ENCODE results near the gene ARID1B.

Gene ARID1B

DNA sequence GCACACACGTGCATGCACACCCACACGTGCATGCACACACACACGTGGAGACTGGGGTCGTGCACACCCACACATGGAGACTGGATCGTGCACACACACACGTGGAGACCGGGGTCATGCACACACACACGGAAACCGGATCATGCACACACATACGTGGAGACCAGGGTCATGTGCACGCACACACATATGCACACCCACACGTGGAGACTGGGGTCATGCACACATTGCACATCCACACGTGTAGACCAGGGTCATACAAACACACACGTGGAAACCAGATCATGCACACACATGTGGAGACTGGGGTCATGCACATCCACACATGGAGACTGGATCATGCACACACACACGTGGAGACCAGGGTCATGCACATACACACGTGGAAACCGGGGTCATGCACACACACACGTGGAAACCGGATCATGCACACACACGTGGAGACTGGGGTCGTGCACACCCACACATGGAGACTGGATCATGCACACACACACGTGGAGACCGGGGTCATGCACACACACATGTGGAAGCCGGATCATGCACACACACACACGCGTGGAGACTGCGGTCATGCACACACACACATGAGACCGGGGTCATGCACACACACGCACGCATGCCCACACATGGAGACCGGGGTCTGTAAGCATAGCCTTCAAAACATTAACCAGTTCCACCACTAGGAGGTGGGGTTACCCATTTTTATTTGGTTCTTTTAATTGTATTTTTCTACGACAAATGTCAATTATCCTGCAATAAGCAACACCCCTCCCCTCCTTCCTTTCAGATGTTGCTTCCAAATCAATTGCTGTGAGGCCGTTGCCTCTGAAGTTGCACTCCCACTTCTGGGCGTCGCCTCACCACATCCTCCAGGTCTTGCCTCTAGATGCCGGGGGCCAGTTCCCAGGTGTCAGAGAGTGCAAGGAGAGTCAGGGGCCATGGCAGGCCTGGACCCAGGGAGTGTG lies 450.3 kb downstream of the ARID1B start:
- peak; percentile 43 for DNase-seq (ENCODE audit: low spot score)

DNA sequence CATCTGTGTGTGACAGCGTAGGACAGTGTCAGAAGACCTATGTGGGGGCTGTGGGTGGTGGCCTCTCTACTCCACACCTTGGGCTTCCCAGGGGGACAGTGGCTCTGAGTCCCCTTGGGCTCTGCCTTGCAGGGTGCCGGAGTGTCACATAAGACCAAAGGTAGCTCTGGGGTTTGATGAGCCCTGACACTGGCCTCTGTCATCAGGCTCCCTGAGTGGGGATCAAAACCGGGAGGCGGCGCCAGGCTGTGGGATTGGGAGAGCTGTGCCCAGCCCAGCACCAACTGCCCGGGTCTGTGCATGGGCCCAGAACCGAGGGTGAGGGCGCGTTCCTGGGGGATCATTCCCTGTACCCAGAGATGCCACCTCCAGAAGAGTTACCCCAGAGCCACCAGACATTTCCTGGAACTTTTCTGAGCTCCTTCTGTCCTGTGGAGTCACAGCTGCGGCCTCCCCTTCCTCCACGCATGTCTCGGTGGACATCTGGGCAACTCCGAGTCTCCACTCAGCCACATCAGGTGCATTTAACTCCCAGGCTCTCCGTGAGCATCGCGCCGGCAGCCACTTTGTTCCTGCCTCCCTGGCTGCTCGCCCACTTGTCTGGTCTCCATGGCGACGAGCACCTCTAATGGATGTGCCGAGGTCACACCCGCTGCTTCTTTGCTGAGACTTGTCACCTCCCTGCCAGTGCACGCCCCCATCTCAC lies 451.4 kb downstream of the ARID1B start:
- DNase-seq (ENCODE audit: low spot score): peak; percentile 42

GRCh38 chr6:157229132-157229618 lies 452.0 kb downstream of the ARID1B start:
- DNase-seq (ENCODE audit: low spot score): no peak

GRCh38 chr6:157229713-157230112 lies 452.5 kb downstream of the ARID1B start:
- DNase-seq (ENCODE audit: low spot score): no peak

- no peak for DNase-seq (ENCODE audit: low spot score)
Measured at GRCh38 chr6:157230910-157231309, 453.7 kb downstream of the ARID1B start.

DNA sequence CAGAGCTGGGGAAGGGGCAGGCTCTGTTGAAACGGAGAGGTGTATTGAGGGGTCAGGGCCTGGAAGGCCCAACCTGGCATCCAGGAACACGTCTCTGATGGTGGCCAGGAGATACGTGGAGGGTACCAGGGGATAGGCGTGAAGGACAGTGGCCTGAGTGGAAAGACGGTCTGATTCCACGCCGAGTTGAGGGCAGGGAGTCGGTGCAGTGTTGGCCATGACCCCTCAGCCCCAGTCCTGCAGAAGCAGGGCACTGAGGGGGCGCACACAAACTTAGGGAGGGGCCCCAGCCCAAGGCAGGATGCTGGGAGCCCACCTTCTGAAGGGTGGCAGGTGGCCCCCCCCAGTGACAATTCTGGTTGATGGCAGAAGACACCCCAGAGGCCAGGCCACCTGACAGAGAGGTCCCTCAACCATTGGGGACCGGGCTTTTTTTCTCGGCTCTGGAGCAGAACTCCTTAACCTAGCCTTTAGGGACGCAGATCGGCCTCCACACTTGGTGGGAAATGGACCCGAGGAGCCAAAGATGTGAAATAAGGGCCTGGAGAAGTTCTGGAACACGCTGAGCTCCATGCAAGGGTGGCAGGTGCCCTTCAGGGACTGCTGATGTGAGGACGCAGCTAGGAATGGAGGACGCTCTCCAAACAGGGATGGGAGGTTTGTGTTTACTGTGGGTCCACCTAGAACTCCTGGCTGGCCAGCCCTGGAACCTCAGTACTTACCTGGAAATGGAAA lies 455.1 kb downstream of the ARID1B start:
- DNase-seq (ENCODE audit: low spot score): no peak

- DNase-seq (ENCODE audit: low spot score): no peak
Measured at GRCh38 chr6:157233156-157233555, 456.0 kb downstream of the ARID1B start.

GRCh38 chr6:157233686-157234085 lies 456.5 kb downstream of the ARID1B start:
- no peak for DNase-seq (ENCODE audit: low spot score)

- peak; percentile 78 for DNase-seq (ENCODE audit: low spot score)
Measured at GRCh38 chr6:157235600-157236039, 458.4 kb downstream of the ARID1B start.

- peak; percentile 63 for DNase-seq (ENCODE audit: low spot score)
Measured at GRCh38 chr6:157236040-157236725, 459.0 kb downstream of the ARID1B start.

- no peak for DNase-seq (ENCODE audit: low spot score)
Measured at GRCh38 chr6:157238346-157238745, 461.2 kb downstream of the ARID1B start.

DNA sequence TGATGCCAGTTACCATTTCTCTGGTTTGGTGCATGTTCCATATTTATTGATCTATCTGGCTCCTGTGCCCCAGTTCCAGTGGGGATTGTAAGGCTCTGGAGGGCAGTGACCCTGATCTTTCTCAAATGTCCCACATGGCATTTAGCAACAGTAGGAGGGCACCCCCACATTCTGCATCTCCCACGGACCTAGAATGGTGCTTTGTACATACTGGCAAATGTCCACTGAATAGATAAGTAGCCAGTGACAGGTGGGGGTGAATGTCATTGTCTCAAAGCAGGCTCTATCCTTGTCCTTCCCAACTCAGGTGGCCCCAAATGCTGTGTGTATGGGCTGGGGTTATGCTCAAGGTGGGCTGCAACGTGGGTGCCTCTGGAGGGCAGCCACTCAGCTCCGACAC lies 462.0 kb downstream of the ARID1B start:
- DNase-seq (ENCODE audit: low spot score): no peak

GRCh38 chr6:157239671-157240058 lies 462.5 kb downstream of the ARID1B start:
- no peak for DNase-seq (ENCODE audit: low spot score)

DNA sequence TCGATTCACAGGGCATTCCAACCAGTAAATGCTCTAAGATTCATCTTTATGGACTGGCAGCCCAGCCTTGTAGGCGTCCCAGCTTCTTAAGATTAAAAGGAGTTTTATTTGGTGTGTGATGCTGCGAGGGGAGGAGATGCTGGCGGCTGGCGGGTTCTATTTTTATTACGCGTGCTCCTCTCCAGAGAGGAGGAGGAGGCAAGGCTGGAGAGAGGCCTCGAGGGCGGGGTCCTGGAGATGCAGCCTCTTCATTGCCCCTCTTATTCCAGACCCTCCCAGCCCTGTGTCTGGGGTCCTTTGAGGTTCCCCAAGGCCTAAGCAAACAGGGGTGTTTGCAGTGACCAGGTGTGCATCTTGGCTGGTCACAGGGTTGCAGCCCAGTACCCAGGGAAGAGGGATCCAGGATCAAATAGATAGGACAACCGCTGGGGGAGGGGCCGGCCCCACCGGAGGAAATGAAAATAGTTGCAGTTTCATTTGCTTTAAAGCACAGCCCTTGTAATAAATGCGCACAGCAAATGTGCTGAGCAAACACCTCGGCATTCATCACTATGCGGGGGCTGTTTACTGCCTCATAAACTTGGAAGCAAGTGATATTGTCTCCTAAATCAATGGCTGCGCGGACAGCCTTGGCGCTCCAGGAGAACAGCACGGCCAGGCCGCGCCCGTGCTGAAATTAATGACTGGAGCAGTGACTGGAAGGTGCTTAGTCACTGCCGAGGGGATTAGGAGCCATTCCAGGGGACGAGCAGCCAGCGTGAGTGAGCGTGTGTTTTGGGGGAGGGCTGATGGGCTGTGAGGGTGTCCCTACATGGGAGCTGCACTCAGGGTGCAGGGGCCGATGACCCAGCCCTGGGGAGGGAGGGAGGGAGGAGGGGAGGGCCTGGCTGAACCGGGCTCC lies 463.1 kb downstream of the ARID1B start:
- DNase-seq (ENCODE audit: low spot score): no peak

DNA sequence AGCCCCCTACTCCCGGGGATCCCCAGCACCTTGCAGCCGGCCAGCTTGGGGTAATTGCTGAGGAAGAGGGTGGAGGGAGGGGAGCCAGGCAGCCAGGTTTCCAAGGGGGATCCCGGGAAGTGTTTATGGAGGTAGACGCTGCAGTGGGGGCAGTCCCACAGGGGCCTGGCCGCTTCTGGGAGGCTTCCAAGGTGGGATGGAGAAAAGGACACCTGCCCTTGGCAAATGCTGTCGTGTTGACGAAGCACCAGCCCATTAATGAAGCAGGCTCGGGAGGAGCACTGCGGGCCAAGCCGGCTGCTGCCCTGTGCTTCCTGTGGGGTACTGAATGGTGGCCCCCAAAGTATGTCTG lies 463.8 kb downstream of the ARID1B start:
- no peak for DNase-seq (ENCODE audit: low spot score)

DNA sequence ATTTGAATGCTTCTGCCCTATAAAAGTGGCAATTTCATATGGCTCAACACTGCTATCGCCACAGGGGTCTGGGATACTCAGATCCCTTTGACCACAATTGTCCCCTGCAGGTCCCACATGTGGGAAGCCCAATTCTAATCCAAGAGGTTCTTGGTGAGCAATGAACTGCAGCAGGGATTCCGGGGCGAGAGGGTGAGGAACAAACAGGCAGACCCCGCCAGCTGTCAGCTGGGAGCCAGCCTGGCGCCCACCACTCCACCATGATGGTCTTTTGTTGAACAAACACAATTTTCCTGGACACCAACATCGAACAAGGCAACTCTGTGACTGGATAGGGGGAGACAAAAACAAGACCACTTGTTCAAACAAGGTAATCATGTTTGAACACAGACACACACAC lies 465.6 kb downstream of the ARID1B start:
- no peak for DNase-seq (ENCODE audit: low spot score)

DNA sequence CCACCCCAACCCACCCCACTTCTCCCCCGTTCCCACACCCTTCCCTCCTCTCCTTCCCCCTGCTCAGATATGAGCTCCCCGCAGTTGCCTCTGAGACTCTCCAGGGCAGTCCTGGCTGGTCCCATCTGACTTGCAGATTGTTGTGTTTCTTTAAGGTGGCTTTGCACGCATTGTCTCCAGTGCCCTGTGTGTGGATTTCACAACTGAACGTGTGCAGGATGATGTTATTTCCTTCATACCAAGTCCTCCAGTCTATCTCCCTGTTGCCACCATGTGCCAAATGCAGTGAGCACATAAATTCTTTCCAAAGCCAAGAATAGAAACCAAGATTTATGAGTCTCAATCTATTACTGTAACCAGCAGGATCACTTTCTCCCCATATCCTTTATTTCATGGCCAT lies 467.0 kb downstream of the ARID1B start:
- no peak for DNase-seq (ENCODE audit: low spot score)

DNA sequence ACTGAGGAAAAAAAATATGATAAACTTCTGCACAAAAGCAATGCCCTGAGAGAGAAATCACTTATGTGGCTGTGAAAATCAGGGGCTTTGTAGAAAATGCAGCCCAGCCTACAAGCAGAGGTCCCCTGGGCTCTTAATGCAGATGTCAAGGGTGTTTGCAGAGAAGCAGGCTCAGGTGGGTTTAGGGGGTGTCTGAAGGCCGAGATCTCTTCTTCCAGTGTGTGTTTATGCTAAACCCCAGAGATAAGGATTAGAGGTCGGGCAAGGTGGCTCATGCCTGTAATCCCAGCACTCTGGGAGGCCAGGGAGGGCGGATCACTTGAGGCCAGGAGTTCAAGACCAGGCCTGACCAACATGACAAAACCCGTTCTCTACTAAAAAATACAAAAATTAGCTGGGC lies 467.6 kb downstream of the ARID1B start:
- no peak for DNase-seq (ENCODE audit: low spot score)

DNA sequence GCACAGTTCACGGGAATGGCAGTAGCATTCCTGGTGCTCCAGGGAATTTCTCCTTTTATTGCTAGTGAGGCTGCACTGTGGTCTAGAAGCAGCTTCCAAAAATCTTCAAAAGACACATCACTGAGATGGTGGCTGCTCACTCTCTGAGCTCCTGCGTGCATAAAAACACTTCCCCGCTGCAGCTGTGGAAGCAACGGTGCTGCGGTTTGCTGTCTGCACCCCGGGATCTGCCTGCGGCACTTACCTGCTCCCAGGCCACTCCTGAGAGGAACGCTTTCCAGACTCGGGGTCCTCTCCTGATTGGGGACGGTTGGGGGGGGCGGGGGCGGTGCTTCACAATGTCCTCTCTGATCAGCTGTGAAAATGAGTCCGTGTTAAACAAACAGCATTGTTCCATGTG lies 468.3 kb downstream of the ARID1B start:
- no peak for DNase-seq (ENCODE audit: low spot score)

- DNase-seq (ENCODE audit: low spot score): no peak
Measured at GRCh38 chr6:157246048-157246630, 469.0 kb downstream of the ARID1B start.

Data from ecto neural progenitor cell (in vitro differentiated cells).